ENCODE measurements around the gene ZCCHC12.

ZCCHC12 gene

DNA sequence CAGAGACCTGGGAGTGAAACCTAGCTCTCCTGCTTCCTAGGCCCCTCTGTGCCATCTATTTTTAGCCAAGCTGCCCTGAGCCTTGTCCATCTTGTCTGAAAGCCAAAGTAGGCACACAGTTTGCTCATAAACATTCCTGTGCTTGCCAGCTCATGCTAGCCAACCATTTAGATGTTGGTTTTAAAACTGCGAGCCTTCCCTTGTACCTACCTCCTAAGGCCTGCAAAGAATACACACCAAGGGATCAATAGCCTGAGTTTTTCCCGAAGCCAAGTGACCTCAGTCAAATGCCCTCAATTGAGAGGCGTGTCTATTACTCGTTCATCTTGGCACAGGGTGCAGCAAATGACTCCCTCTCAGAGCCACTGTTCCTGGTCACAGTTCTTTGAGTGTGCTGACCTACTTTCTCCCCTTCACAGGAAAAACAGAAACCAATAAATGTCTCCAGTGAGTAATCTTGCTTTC is 48.5 kb downstream of the ZCCHC12 start:
- FAIRE-seq, result no peak

Data from colon (tissue), 2 donors.